Stimulated activated CD4-positive, alpha-beta T cell treated with anti-CD3 and anti-CD28 coated beads, Interleukin-1b, Interleukin-23, amount 100 ng/mL, for 4 hours (primary cell): ENCODE data around the gene C1QTNF9B.
"Not testable (repeated sequence)": the region's sequence is repeated elsewhere in the genome, so short reads cannot be mapped to it uniquely, and the experiment has no call there.

Experiments used
- DNase-seq, 2 donors: peaks; one replicate each; pipeline ENCODE4 v3.0.0-alpha.2; 2020; ENCODE audit warnings: low read depth in 2 of 2

The C1QTNF9B gene

DNA sequence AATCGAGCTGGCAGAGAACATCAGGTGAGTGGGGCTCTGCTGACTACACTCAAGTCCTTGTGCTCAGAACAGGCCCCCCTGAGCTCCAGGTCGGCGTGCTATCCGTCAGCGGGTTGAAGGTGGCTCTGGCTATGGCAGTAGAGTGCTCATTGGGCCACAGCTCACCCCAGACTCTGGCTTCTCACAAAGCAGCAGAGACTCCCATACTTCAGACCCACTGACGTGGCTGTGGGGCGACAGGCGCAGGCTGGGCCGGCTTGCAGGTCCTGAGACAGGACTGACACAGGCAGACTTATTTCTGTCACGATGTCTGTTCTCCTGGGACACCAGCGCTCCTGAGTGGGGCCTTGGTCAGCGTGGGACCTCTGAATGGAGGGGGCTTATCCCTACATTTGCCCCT is 2.6 kb downstream of the C1QTNF9B start:
- DNase-seq = not testable (repeated sequence)

DNA sequence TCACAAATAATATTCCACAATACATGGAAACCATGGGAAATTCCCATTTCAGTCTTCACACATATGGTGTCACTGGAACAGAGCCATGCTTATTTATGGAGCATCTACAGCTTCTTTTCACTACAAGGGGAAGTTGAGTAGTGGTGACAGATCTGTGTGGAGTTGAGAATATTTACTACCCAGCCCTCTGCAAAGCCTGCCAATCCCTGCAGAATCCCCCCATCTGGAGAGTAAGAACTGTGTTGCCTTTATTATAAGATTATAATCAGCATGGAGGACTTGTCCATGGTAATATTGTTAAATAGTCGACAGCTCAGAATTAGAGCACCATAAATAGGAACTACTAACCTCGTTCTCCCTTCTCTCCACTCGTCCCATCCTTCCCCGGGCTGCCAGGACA is 3.5 kb downstream of the C1QTNF9B start:
- DNase-seq = not testable (repeated sequence)

DNA sequence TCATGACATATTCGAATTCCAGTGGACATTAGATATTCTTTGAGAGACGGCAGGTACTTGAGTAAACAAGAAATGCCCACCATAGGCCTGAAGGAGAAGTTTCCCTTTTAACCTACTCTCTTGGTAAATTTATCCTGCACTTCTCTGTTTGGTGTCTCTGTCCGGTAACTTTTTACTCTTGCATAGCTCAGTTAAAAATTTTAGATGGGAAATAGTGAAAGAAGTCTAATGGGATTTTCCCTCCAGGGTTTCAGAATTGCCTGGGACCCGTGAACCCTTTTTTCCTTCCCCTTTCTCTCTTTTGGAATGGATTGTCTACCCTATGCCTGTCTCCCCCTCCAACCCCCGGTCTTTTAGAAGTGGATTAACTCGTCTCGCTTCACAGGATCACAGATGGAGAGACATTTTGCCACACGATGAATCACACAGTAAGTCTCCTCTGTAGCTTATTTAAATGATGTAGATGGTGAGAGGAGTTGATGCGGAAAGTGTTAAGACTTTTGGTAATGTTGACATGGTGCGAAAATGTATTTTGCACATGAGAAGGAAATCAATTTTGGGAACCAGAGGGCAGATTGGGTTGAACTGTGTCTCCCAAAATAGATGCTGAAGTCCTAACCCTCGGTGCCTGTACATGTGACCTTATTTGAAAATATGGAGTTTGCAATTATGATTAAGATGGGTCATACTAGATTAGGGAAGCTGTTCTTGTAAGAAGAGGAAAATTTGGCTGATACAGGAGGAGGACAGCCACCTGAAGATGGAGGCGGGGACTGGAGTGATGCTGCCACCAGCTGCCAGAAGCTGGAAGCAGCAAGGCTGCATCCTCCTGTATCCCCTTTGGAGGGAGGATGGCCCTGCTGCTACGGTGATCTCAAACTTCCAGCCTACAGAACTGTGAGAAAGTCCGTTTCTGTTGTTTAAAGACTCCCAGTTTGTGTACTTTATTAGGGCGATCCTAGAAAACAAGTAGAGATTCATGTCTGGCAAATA is 7.4 kb downstream of the C1QTNF9B start:
- no peak for DNase-seq

DNA sequence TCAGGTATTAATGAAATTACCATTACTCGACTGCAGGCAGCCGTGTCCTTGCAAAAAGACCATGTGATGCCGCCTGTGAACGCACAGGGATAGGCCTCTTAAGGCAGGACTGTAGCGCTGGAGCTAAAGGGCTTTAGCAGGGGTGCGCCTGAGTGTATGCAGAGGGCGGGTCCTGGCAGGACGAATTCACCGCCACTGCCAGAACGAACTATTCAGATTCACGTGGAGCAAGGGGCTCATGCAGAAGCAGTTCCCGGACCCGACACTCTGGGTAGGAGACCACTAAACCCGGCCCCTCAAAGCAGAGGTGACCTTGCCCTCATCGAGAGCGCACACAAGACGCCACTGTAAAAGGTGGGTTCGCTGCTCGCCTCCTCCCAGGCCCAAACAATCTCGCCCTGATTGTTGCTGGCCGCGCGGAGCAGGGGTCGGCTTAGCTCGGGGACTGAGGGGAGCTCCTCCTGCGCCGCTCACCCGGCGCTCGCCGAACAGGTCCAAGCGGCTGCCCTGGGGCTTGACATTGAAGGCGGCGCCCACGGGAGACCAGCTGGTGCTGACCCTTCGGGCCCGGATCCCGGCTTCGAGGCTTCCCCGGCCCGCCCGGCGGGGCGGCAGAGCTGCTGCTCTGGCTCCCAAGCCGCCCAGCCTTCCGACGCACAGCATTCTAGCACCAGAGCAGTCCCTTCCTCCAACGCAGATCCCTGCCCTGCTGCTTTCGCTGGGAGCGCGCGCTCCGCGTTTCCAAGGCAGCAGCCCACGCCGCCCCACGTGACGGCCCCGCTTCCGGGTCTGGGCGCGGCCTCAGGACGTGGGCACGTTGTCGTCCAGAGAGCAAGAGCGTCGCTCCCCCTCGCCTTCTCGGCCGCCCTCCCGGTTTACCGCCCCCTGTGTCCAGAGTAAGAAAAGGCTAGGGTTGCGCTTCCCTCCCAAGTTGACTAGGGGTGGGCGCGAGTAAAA is 8.4 kb downstream of the C1QTNF9B start, which contains the start of gene MIPEP:
Gene MIPEP (minus strand): TSS at position 743 of the 957 bp plus-strand sequence. CDS start 80 bp downstream, at position 663.
- peak; percentile 86 to 88 for DNase-seq

DNA sequence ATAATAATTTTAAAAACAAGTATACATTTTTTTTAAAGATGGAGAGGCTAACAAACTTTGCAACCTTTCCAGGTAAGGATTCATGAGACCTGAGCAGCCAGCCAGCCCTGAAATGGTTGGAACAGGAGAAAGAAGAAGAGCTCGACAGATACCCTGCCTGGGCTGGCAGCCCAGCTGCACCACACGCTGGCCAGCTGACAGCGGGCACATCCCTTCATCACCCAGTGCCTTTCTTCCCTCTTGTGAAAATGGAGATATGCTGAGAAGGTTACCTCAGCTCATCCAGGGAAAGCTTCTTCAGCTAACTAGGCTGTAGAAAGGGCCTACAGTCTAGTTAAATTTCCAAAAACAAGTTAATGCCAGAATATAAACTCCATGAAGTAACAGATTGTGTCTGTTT is 12.9 kb downstream of the C1QTNF9B start:
- not testable (repeated sequence) for DNase-seq

DNA sequence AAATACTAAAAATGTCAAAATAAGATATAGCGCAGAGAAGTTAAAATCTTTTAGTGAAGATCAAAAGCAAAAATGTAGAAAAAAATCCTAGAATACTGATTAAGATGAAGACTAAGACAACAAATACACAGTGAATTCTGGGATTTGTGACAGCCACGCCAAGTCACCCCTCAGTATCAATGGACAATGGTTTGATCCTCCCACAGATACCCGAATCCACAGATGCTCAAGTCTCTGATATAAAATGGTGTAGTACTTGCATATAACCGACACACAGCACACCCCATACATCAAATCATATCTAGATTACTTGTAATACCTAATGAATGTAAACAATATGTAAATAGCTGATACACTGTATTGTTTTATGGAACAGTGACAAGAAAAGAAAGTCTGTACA is 14.0 kb downstream of the C1QTNF9B start:
- DNase-seq = no peak

DNA sequence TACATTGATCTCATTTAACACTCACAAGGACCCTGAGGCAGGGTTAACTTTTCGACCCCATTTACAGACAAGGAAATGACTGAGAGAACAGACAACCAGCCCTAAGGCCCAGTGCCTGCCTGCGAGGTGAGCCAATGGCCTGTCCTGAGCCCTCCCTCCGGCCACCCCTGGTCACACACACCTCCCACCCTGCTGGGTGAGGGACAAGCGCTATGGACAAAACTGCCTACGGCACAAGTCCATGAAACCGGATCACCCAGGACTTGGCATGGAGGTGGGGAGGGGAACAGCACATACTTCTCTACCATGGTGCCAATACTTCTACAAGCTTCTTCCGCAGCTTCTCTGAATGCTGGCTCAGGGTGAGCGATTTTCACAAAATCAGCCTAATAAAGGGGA is 15.9 kb downstream of the C1QTNF9B start:
- DNase-seq = not testable (repeated sequence)

DNA sequence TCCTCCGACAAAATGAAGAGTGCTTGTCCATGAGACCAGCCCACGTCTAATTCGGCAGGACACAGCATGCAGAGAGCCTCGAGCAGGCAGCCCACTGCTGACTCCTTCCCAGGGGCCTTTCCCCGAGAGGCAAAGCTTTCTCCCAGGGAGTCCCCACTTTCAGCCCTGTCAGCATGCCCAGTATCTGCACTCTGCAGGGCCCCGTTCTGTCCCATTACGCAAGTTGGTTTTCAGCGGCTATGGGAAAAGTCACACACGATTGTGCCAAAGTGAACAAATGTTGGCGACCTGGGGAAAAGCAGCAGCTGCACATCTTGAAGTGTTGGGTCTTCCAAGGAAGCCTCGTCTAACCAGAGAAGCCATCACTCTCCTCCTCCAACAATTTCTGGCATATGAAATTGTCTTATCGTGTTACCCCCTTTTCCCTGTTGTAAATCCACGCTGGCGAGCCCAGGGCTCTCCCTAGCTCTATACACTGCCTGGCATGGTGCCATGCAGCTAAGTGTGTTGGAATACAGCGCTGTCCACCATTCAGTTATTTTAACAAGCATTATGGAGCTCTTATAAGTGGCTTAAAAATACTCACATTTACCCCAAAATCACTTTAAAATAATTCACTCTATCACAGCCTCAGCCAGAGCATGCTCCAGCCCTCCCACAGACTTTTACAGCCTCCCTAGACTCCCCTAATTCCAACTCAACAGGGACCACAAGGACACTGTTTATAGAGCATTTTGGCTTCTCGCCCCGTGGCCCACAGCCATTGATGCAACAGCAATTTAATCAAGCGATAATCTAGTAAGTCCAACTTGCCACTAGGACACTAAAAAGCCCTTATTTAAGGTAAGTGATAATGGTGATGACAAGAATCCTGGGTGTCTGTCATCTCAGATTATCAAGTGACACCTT is 16.6 kb downstream of the C1QTNF9B start:
- DNase-seq = not testable (repeated sequence)

DNA sequence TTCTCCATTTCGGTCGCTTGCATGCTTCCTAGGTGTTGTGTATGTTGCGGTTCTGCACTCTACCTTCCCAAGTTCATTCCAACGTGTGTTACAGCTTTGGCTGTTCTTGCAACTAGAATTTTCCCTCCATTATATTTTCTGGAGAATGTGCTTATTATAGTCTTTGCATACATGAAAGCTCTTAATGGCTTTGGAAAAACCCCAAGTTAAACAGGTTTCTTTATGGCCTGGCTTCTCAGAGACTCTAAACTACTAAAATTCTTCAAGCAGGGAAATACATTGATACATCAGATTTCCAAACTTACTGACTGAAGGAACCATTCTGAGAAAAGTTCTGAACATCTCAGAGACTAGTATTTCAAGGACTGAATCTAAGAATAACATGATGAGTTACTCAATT is 20.0 kb downstream of the C1QTNF9B start:
- DNase-seq = no peak

DNA sequence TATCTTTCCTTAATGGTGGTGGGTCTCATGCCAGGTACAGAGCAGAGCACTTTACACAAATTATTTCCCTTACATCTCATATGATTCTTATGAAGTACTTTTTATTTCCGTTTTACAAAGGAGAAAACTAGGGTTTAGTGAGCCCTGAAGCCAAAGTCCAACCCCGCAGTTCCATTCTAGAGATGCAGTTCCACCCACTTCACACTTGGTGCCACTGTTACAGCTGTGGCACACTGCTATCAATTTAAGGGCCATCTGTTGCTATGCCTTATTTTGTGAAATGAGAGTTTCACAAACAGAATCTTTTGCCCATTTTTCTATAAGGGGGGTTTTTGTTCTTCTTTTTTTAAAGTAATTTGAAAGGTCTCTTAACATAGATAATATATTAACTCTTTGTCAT is 21.0 kb downstream of the C1QTNF9B start:
- DNase-seq = no peak

DNA sequence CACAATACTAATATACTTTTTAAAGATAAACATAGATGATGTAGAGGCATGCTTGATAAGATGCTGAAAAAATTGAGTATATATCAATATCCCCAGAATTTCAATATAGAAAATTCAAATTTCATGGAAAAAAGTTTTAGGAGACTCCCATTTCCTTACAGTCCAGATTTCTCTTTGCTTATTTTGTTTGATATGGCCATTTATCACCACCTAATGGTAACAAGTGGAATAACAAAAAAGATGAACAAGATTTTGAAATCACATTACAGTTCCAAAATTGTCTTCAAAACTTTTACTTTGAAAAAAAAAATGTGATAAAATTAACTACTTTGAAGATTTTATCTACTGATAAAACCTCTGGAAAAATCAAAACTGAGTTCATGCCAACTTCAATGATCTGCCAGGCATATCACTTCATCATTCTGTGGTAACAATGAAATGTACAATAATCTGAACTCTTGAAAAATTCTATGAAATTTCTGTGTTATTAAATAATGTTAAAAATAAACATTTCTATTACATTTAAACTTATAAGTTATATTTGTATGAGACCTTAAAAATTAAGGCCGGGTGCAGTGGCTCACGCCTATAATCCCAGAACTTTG is 25.6 kb downstream of the C1QTNF9B start:
- no peak for DNase-seq

DNA sequence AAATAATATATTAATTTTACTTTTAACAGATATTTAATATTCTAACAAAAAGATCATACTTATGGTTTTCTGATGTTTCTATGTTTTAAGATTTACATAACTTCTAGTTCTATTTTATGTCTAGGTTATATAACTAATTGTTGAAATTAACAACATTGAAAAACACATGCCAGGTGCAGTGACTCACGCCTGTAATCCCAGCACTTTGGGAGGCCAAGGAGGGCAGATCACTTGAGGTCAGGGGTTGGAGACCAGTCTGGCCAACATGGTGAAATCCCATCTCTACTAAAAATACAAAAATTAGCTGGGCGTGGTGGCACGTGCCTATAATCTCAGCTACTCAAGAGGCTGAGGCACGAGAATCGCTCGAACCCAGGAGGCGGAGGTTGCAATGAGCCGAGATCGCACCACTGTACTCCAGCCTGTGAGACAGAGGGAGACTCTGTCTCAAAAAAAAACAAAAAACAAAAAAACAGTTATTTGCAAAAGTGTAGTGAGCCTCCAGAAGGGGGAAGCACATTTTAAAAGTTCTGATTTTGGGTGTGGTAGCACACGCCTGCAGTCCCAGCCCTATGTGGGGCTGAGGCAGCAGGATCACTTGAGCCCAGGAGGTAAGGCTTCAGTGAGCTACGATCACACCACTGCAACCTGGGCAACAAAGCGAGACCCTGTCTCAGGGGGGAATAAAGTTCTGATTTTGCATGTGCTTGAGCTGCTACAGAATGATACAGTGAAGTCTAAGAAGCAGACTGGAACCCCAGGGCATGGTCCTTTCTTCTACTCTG is 26.8 kb downstream of the C1QTNF9B start:
- DNase-seq = no peak

DNA sequence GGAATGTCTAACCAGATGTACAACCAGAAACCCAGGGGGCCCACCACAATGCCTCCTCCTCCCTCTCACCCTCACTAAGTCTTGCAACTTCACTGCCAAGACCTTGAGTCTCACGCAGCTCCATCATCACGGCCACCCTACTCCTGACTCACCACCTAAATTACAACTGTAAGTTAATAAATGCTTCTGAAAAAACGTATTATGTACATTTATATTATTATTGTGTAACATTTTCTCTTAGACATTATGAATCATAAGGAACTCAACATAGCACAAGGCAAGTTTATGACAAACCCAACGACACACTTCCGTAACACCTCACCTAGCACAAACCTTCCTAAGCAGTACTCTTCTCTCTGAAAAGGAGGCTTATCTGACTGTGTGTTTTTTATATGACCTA is 28.8 kb downstream of the C1QTNF9B start:
- no peak for DNase-seq

DNA sequence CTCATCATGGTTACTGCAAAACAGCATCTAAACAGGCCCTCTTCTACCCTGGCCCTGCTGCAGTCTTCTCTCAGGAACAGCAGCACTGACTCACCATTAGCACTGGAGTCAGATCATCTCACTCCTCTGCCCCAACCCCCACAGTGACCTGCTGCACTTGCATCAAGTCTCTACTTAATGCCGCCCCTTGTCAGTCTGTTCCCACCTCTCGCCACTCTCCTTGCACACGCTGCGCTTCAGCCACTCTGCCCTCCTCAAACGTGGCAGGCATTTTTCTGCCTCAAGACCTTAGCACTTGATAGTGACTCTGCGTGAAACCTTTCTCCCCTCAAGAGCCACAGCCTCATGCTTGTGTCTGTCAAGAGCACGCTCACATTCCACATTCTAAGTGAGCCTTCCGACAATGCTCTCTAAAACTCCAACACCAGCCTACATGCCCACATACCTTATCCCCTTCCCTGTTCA is 30.2 kb downstream of the C1QTNF9B start:
- no peak for DNase-seq

DNA sequence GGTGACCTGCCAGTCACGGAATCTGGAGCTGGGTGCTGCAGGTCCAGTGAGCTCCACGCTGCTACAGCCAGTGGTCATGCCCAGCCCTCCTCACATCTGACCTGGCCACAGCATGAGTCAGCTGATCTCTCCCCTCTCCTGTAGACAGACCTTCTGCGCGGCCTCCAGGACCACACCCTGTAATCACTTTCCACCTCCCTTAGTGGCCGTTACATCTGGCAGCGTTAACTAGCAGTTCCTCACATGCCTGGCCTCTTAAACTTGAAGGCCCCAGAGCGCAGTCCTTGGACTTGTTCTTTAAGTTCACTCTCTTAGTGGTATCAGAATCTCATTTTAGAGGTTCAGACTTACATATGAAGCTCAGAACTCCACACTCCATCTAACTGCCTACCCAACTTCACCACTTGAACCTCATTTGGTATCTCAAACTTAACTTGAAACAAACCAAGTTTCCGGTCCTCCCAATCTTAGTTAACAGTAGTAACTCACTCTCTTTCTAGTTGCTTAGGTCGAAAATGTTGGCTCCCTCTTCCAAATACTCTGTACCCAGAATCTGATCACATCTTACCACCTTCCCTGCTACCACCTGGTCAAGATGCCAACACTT is 30.8 kb downstream of the C1QTNF9B start:
- DNase-seq = no peak

DNA sequence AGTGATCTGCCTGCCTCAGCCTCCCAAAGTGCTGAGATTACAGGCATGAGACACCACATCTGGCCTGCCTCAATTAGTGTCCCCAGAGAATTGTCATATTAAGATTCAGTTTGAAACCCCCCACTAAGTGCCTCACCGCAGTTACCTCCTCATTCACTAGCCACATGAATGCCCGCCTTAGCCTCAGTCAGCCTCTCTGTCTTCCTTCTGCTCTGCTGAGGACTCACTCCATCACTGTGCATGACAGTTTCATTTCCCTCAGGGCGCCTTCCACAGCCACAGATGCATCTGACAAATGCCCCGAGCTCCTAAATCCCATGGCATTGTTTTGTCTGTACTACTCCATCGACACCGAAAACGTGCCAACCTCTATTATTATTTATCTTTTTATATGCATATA is 31.4 kb downstream of the C1QTNF9B start:
- no peak for DNase-seq

DNA sequence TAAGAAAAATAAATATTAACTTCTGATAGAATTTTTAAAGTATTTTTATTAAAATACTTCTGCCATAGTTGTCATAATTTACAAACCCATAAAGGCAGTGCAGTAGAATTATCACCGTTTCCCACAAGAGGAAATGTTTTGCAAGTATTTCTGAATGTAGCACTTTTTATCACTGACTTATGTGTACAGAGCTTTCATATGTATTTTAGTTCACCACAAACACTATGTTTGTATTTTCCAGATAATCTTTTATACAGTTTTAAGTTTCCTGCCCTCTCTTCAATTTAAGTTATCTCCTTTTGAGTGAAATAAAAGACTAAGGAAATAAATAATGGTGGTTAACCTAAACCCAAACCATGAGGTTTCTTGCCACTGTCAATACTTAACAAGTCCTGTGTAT is 32.3 kb downstream of the C1QTNF9B start:
- no peak for DNase-seq

DNA sequence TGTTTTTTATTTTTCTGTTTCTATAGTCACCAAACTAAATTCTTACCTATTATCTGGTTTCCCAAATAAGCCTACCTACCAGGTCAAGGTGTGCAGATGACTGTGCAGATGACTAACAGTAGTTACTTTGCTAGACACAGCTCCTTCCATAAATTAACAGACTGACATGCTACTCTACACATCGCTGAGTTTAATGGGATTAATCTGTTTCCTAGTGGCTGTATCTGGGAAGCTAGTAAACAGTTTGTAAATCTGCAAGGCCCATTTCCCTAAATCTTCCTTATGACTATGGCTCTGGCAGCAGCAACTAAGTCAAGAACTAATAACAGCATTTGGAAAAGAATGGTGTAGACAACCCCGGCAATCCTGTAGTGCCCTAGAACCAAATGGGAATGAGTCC is 36.0 kb downstream of the C1QTNF9B start:
- DNase-seq = no peak

DNA sequence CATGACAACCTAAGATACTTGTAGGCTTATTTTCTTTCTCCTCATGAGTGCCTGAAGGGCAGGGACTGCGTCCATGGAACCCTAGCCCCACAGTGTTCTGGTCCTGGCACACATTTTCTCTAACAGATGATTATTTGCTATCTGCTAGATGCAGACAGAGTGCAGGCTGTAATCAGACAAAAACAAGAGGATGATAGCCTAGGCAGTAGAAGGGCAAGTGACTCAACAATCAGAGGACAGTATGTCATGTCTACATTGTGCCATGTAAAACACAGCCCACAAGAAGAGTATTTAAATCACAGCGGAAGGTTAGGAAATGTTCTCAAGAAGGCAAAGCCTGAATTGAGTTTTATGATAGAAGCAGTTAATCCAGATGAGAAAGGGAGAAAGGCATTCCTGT is 37.4 kb downstream of the C1QTNF9B start:
- DNase-seq = no peak
